ENCODE data around the gene HMOX2. TPM values are rescaled to one million over a fixed set of nuclear protein-coding genes. Genes with fewer than 3 reads are reported as not detected.

Gene HMOX2
- total RNA-seq, 1 experiment from 2014 or later = 72.6 TPM

DNA sequence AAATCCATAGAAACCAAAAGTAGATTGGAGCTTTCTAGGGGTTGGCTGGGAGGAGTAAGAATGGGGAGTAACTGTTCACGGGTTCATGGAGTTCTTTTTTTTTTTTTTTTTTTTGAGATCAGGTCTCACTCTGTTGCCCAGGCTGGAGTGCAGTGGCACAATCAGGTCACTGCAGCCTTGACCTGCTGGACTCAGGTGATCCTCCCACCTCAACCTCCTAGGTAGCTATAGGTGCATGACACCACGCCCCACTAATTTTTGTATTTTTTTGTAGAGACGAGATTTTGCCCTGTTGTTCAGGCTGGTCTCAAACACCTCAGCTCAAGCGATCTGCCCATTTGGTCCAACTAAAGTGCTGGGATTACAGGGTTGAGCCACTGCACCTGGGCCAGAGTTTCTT lies 3.3 kb upstream of the HMOX2 start:
- Histone ChIP-seq H3K4me1 (ENCODE audit: control insufficient read depth, insufficient read depth, low read length) (peaks cover 14% of the 10 kb centered on the region), H3K27me3 (ENCODE audit: control insufficient read depth, insufficient read depth, low read length) (no peaks in the 10 kb centered on the region), H3K4me3 (ENCODE audit: low read depth in 2 of 2, low read length in 2 of 2) (no peak overlapping the region; a peak in 1 of 4 replicates), H3K9me3 (ENCODE audit: control insufficient read depth, insufficient read depth, low read depth, low read length) (no peaks in the 10 kb centered on the region), H3K27ac (ENCODE audit: low read length) (no peak overlapping the region), H3K36me3 (ENCODE audit: control insufficient read depth, insufficient read depth, low read length) (no peaks in the 10 kb centered on the region; the same call in 1 of the 2 replicates)
- in situ Hi-C loops (cut with HindIII; ENCODE audit: low pct_unique_long_range_greater_than_20kb, low sequenced_read_pairs) (no loop called here), intact Hi-C loops (cut with micrococcal nuclease; ENCODE audit: unreplicated experiment) (no loop called here)
- no peak for DNase-seq (ENCODE audit: low read depth, low spot score)
- ChIA-PET CTCF (no interaction called here), POLR2A (interaction anchor here (0.7 kb wide), 1 partner anchor 36 kb away, joined by 16 read pairs; no protein-coding TSS in a partner anchor)
- TF ChIP-seq TCF7L2 (IDR thresholded peaks at IDR 0.05; ENCODE audit: low read depth, low read length) = no peak
- TF ChIP-seq SIN3A (IDR thresholded peaks at IDR 0.05; ENCODE audit: borderline replicate concordance, insufficient read depth, low read depth, low read length) = no peak
- no peak for ATAC-seq
- no TSS peak for BruUV-seq (replicated peaks)

DNA sequence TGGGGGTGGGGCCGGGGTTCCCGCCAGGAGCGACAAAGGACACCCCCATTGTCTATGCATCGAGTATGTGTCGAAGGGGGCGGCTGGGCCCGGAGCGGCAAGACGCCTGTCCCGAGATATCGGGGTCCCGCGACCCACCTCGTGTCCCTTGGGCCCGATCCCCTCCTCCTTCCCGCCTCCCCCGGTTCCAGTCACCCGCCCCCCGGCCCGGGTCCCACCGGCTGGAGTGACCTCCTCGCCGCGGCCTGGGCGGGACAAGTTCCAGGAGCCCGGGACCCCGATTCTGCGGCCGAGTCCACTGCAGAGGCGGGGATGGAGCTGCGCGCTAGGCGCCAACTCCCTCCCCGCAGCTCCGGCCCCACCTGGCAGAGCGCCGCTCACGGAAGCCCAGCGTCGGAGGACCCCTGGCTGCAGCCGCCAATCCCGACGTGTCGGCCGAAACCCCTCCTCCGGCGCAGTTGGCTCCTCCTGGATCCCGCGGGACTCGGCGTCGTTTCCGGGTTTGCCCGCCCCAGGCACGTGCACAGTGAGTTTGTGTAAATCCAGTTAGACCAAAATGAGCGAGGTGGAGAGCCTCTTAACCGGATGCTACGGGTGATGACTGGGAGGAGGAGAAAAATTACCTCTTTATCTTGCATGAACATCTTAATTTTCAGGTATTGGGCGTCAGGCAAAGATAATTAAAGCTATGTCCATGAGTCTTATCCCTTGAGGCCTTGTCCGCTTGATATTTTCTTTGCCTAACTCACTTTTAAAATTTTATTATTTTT lies 1.8 kb upstream of the HMOX2 start, which contains the start of gene NMRAL1:
Gene NMRAL1 (minus strand): TSS at position 434 of the 770 bp plus-strand sequence. CDS start 493 bp downstream, outside the sequence.
- ChIA-PET POLR2A (interaction anchor here (0.5 to 0.7 kb wide), 2 partner anchors 56 to 176 kb away, joined by 3 to 5 read pairs; no protein-coding TSS in a partner anchor), CTCF (no interaction called here)
- in situ Hi-C loops (cut with HindIII; ENCODE audit: low pct_unique_long_range_greater_than_20kb, low sequenced_read_pairs) (no loop called here), intact Hi-C loops (cut with micrococcal nuclease; ENCODE audit: unreplicated experiment) (no loop called here)
- Histone ChIP-seq H3K4me1 (ENCODE audit: control insufficient read depth, insufficient read depth, low read length) (peaks cover 18% of the 10 kb centered on the region), H3K27ac (ENCODE audit: low read length) (peak within 1 kb of the TSS; percentile 94), H3K4me3 (ENCODE audit: low read depth in 2 of 2, low read length in 2 of 2) (peak within 1 kb of the TSS; percentile 61 to 80), H3K27me3 (ENCODE audit: control insufficient read depth, insufficient read depth, low read length) (no peaks in the 10 kb centered on the region), H3K9me3 (ENCODE audit: control insufficient read depth, insufficient read depth, low read depth, low read length) (no peaks in the 10 kb centered on the region), H3K36me3 (ENCODE audit: control insufficient read depth, insufficient read depth, low read length) (no peaks in the 10 kb centered on the region; the same call in 1 of the 2 replicates)
- TF ChIP-seq, protein P1, sequence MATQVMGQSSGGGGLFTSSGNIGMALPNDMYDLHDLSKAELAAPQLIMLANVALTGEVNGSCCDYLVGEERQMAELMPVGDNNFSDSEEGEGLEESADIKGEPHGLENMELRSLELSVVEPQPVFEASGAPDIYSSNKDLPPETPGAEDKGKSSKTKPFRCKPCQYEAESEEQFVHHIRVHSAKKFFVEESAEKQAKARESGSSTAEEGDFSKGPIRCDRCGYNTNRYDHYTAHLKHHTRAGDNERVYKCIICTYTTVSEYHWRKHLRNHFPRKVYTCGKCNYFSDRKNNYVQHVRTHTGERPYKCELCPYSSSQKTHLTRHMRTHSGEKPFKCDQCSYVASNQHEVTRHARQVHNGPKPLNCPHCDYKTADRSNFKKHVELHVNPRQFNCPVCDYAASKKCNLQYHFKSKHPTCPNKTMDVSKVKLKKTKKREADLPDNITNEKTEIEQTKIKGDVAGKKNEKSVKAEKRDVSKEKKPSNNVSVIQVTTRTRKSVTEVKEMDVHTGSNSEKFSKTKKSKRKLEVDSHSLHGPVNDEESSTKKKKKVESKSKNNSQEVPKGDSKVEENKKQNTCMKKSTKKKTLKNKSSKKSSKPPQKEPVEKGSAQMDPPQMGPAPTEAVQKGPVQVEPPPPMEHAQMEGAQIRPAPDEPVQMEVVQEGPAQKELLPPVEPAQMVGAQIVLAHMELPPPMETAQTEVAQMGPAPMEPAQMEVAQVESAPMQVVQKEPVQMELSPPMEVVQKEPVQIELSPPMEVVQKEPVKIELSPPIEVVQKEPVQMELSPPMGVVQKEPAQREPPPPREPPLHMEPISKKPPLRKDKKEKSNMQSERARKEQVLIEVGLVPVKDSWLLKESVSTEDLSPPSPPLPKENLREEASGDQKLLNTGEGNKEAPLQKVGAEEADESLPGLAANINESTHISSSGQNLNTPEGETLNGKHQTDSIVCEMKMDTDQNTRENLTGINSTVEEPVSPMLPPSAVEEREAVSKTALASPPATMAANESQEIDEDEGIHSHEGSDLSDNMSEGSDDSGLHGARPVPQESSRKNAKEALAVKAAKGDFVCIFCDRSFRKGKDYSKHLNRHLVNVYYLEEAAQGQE (IDR thresholded peaks at IDR 0.05; ENCODE audit: insufficient read depth in 1 of 2, low read depth in 2 of 2, low read length in 1 of 2) = no peak
- no peak for TF ChIP-seq SIN3A (IDR thresholded peaks at IDR 0.05; ENCODE audit: borderline replicate concordance, insufficient read depth, low read depth, low read length)
- peak; percentile 84 for TF ChIP-seq POLR2AphosphoS5 (IDR thresholded peaks at IDR 0.05; ENCODE audit: low read depth, low read length)
- ATAC-seq (peak; percentile 86), DNase-seq (ENCODE audit: low read depth, low spot score) (no peak)
- no TSS peak for BruUV-seq (replicated peaks)

DNA sequence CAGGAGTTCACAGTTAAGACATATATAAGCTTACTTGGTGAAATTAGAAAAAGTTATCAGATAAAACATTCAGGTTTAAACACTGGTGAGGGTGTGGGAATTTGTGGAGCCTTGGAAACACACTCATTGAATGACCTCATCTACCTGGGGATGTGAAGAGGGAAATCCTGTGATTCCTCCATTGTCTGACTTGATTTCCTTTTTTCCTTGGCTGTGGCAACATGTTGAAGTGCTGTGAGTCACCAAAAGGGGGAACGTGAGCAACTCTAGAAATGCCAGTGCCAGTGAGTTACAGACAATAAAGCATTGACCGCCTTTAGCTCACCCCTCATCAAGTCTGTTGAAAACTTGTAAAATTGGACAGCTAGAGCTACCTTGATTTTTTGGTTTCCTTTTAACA lies 1.8 kb downstream of the HMOX2 start:
- CTCF ChIA-PET = no interaction called here
- Histone ChIP-seq H3K27ac (ENCODE audit: low read length) (peak overlapping the region; percentile 94), H3K9me3 (ENCODE audit: control insufficient read depth, insufficient read depth, low read depth, low read length) (no peaks in the 10 kb centered on the region), H3K4me1 (ENCODE audit: control insufficient read depth, insufficient read depth, low read length) (peaks cover 18% of the 10 kb centered on the region), H3K36me3 (ENCODE audit: control insufficient read depth, insufficient read depth, low read length) (no peaks in the 10 kb centered on the region; the same call in 1 of the 2 replicates), H3K27me3 (ENCODE audit: control insufficient read depth, insufficient read depth, low read length) (no peaks in the 10 kb centered on the region), H3K4me3 (ENCODE audit: low read depth in 2 of 2, low read length in 2 of 2) (peak overlapping the region; percentile 82 to 85)
- ATAC-seq = no peak
- DNase-seq (ENCODE audit: low read depth, low spot score) = no peak
- in situ Hi-C loops (cut with HindIII; ENCODE audit: low pct_unique_long_range_greater_than_20kb, low sequenced_read_pairs) (no loop called here), intact Hi-C loops (cut with micrococcal nuclease; ENCODE audit: unreplicated experiment) (no loop called here)
- TF ChIP-seq POLR2AphosphoS5 (IDR thresholded peaks at IDR 0.05; ENCODE audit: low read depth, low read length) (no peak), SIN3A (IDR thresholded peaks at IDR 0.05; ENCODE audit: borderline replicate concordance, insufficient read depth, low read depth, low read length) (no peak), TCF7L2 (IDR thresholded peaks at IDR 0.05; ENCODE audit: low read depth, low read length) (no peak)
- TF ChIP-seq, protein P1 (IDR thresholded peaks at IDR 0.05; ENCODE audit: insufficient read depth in 1 of 2, low read depth in 2 of 2, low read length in 1 of 2) = no peak
- TF ChIP-seq, protein P2, sequence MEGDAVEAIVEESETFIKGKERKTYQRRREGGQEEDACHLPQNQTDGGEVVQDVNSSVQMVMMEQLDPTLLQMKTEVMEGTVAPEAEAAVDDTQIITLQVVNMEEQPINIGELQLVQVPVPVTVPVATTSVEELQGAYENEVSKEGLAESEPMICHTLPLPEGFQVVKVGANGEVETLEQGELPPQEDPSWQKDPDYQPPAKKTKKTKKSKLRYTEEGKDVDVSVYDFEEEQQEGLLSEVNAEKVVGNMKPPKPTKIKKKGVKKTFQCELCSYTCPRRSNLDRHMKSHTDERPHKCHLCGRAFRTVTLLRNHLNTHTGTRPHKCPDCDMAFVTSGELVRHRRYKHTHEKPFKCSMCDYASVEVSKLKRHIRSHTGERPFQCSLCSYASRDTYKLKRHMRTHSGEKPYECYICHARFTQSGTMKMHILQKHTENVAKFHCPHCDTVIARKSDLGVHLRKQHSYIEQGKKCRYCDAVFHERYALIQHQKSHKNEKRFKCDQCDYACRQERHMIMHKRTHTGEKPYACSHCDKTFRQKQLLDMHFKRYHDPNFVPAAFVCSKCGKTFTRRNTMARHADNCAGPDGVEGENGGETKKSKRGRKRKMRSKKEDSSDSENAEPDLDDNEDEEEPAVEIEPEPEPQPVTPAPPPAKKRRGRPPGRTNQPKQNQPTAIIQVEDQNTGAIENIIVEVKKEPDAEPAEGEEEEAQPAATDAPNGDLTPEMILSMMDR (IDR thresholded peaks at IDR 0.05) = no peak; the same call in 1 of the 2 replicates
- TSS peak; percentile 74 for BruUV-seq (replicated peaks)
- POLR2A ChIA-PET = interaction anchor here (0.7 kb wide), 1 partner anchor 10 kb away, joined by 8 read pairs; no protein-coding TSS in a partner anchor

Measured in Panc1 (cell line).